ENCODE data around the gene ARHGAP26.

Gene ARHGAP26

DNA sequence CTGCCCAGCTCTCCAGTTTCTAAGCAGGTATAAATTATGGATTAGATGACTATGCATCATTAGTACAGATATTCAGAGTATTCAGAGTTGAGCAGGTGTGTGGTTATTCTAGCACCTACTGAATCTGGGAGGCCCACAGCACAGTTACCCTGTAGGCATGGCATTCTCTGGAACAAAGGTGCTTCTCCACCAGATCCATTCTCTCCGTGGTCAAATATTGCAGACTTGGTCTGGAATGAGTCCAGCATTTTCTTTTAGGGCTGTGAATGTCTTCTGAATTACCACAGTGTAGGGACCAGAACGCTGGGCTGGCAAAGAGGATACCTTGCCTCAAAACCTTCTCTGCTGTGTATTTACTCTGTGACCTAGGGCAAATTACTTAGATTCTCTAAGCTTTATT, 116.8 kb downstream of the ARHGAP26 start:
- no peak for DNase-seq
- Histone ChIP-seq H3K4me1 (peaks cover 0 to 30% (median 22%) of the 10 kb centered on the region in 4 donors), H3K36me3 (peaks cover 0 to 6% (median 0%) of the 10 kb centered on the region in 3 donors), H3K27me3 (no peaks in the 10 kb centered on the region), H3K9me3 (no peaks in the 10 kb centered on the region), H3K4me3 (no peak overlapping the region), H3K27ac (no peak overlapping the region)
- intact Hi-C loops (cut with DNase I; ENCODE audit: low total_unique reads): no loop called here
- TF ChIP-seq, protein P1, sequence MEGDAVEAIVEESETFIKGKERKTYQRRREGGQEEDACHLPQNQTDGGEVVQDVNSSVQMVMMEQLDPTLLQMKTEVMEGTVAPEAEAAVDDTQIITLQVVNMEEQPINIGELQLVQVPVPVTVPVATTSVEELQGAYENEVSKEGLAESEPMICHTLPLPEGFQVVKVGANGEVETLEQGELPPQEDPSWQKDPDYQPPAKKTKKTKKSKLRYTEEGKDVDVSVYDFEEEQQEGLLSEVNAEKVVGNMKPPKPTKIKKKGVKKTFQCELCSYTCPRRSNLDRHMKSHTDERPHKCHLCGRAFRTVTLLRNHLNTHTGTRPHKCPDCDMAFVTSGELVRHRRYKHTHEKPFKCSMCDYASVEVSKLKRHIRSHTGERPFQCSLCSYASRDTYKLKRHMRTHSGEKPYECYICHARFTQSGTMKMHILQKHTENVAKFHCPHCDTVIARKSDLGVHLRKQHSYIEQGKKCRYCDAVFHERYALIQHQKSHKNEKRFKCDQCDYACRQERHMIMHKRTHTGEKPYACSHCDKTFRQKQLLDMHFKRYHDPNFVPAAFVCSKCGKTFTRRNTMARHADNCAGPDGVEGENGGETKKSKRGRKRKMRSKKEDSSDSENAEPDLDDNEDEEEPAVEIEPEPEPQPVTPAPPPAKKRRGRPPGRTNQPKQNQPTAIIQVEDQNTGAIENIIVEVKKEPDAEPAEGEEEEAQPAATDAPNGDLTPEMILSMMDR (IDR thresholded peaks at IDR 0.05): no peak

DNA sequence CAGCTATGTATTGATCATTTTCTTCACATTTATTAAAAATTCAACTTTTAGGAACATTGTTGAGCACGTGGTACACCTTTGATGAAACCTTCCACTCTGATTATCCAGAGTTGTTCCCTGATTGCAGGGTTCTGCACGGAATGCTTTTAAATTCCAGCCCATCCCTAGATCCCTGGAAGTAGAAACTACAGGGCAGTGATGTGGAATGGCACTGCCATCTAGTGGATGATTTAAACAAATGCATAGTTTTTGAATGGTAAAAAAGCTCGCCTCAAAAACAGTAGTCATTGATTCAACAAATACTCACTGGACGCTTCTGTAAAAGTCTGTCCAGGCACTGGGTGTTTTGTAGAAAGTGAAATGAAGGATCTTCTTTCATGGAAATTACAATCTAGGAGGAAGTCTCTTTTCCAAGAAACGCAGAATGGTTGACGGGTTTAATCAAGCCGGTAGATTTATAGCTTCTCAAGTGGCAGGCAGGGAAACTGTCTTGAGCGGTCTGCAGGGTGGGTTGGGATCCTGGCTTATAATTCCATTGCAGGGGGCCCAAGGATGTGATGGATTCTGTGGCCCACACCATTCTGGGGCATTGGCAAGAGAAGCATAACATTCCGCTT, 118.4 kb downstream of the ARHGAP26 start:
- H3K36me3 ChIP-seq: peaks cover 0 to 6% (median 0%) of the 10 kb centered on the region in 3 donors
- no peaks in the 10 kb centered on the region for H3K9me3 ChIP-seq
- no peak overlapping the region for H3K4me3 ChIP-seq
- TF ChIP-seq, protein P1 (IDR thresholded peaks at IDR 0.05): peak; percentile 75 to 85
- no peak for DNase-seq
- H3K27me3 ChIP-seq: no peaks in the 10 kb centered on the region
- H3K4me1 ChIP-seq: peaks cover 0 to 13% (median 7%) of the 10 kb centered on the region in 4 donors
- no peak overlapping the region for H3K27ac ChIP-seq
- intact Hi-C loops (cut with DNase I; ENCODE audit: low total_unique reads): no loop called here

DNA sequence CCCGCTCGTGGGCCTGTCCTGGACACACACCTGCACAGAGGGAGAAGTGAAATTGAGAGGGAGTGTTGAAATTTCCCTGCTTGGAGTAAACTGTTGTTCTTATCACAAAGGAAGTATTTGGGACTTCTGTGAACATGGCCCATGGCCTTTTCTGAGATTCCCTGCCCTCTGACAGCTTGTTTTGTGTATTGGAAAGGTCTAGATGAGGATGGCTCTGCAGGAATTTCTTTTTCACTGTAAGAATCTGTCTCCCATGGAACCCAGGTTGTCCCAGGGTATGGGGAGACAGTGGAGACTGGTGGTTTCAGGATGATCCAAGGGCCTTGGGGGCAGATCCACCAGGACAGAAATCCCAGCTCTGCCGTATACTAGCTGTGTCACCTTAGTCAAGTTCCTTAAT, 121.8 kb downstream of the ARHGAP26 start:
- Histone ChIP-seq H3K4me1 (peaks cover 0 to 15% (median 6%) of the 10 kb centered on the region in 4 donors), H3K36me3 (peaks cover 0 to 6% (median 3%) of the 10 kb centered on the region in 3 donors), H3K4me3 (no peak overlapping the region), H3K27me3 (no peaks in the 10 kb centered on the region), H3K27ac (no peak overlapping the region), H3K9me3 (no peaks in the 10 kb centered on the region)
- intact Hi-C loops (cut with DNase I; ENCODE audit: low total_unique reads): no loop called here
- TF ChIP-seq, protein P1 (IDR thresholded peaks at IDR 0.05): no peak
- DNase-seq: no peak

DNA sequence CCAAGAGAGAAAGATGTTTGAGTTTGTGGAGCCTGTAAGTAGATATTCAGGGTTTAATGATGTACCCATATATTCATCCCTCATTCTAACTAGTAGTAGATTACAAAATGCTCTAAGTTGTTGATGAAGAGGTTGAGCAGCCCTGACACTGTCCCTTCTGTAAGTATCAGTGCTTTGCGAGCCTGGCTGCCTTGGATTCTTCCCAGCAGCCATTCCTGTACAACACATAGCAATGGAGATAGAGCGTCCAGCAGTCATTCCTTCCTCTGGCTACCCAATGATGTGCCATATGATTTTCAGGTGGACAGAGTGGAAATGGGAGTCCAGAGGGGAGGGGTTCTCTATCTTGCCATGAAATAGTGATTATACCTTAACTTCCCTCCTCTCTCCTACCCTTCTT, 124.1 kb downstream of the ARHGAP26 start:
- H3K4me1 ChIP-seq: peaks cover 0 to 11% (median 4%) of the 10 kb centered on the region in 4 donors
- DNase-seq: no peak
- H3K9me3 ChIP-seq: no peaks in the 10 kb centered on the region
- peaks cover 6 to 14% (median 8%) of the 10 kb centered on the region in 3 donors for H3K36me3 ChIP-seq
- no peaks in the 10 kb centered on the region for H3K27me3 ChIP-seq
- intact Hi-C loops (cut with DNase I; ENCODE audit: low total_unique reads): no loop called here
- TF ChIP-seq, protein P1 (IDR thresholded peaks at IDR 0.05): no peak
- no peak overlapping the region for H3K4me3 ChIP-seq
- no peak overlapping the region for H3K27ac ChIP-seq

DNA sequence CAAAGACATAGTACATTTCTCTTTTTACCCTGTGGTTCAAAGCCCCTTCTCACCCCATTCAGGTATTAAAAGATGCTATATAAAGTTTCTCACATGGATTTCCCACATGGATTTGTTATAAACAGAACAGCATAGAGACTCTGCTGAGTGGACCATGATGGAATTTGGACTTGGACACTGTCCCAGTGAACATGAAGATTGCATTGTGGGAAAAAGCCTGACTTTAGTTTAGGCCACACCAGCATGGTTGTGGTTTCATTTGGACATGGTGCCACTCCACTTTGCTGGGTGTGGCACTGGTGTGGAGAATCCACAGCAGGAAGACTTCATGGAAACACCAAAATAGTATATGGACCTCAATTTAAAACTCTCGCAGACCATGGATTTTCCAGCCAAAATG, 124.6 kb downstream of the ARHGAP26 start:
- Histone ChIP-seq H3K27me3 (no peaks in the 10 kb centered on the region), H3K9me3 (no peaks in the 10 kb centered on the region), H3K4me3 (no peak overlapping the region), H3K36me3 (peaks cover 6 to 14% (median 8%) of the 10 kb centered on the region in 3 donors), H3K4me1 (peaks cover 0 to 11% (median 4%) of the 10 kb centered on the region in 4 donors), H3K27ac (no peak overlapping the region)
- DNase-seq: no peak
- TF ChIP-seq, protein P1 (IDR thresholded peaks at IDR 0.05): no peak
- intact Hi-C loops (cut with DNase I; ENCODE audit: low total_unique reads): no loop called here
